Measurements from ENCODE around the gene MTERF4. TPM values are rescaled to one million over a fixed set of nuclear protein-coding genes. Genes with fewer than 3 reads are reported as not detected.

The MTERF4 gene
- total and polyA plus RNA-seq, 2 of the 8 experiments (the other 6 are each of a cell fraction or from before 2014, with no cell fraction given) = 25.9 to 28.5 TPM

GRCh38 chr2:241102239-241102803, at the start of gene MTERF4 (continued):
- TF ChIP-seq YY1 (IDR thresholded peaks at IDR 0.05; ENCODE audit: low read depth, low read length) = peak; percentile 93

Measured in H1 (cell line).